Cardiac muscle cell (in vitro differentiated cells and primary cell): ENCODE data around the gene PSD2. TPM values are rescaled to one million over a fixed set of nuclear protein-coding genes. Genes with fewer than 3 reads are reported as not detected.

Source experiments
- DNase-seq, 2 donors: peaks; one replicate each; pipeline versions ENCODE4 v3.0.0 to v3.0.0-alpha.2; 2010 to 2017; ENCODE audit warnings: low read depth in 1 of 2, low spot score in 1 of 2
- H3K27ac ChIP-seq: fragments of 200-600 bp; sonication (generic); 2 replicates; pipeline ENCODE4 v1.5.1; 2016
- H3K27me3 ChIP-seq: fragments of 200-600 bp; sonication (generic); 2 replicates; pipeline ENCODE4 v1.6.0; 2016; ENCODE audit warnings: control low read depth
- H3K36me3 ChIP-seq: fragments of 200-600 bp; sonication (generic); 2 replicates; pipeline ENCODE4 v1.5.1; 2016; ENCODE audit warnings: control low read depth
- H3K4me1 ChIP-seq: fragments of 200-600 bp; sonication (generic); 2 replicates; pipeline ENCODE4 v1.8.1; 2017; ENCODE audit warnings: low read depth, mild to moderate bottlenecking, mixed run types
- H3K4me3 ChIP-seq: fragments of 200-600 bp; sonication (generic); 2 replicates; pipeline ENCODE4 v1.5.1; 2016; ENCODE audit warnings: mild to moderate bottlenecking
- H3K9me3 ChIP-seq: fragments of 200-600 bp; sonication (generic); 2 replicates; pipeline ENCODE4 v1.5.1; 2017; ENCODE audit warnings: low read depth, mild to moderate bottlenecking, control low read depth
- CTCF ChIP-seq: IDR thresholded peaks from 2 replicates; pipeline ENCODE4 v1.5.1; 2012; ENCODE audit warnings: low read depth, mild to moderate bottlenecking, low read length
- polyA plus RNA-seq: library from polyadenylated mRNA; unstranded; fragments of >200 nt; fragmentation: Nextera tagmentation; extraction: Ambion mirVana; gene quantifications from 2 replicates; pipeline ENCODE4 v1.2.1, GENCODE V29; 2016
- total RNA-seq: library from RNA; depleted of rRNA; stranded (reverse); fragments of >200 nt; gene quantifications from 2 replicates; pipeline ENCODE4 v1.2.3, GENCODE V29; 2016

Gene PSD2
- total and polyA plus RNA-seq, 2 experiments from 2014 or later = 0.04 to 0.48 TPM

DNA sequence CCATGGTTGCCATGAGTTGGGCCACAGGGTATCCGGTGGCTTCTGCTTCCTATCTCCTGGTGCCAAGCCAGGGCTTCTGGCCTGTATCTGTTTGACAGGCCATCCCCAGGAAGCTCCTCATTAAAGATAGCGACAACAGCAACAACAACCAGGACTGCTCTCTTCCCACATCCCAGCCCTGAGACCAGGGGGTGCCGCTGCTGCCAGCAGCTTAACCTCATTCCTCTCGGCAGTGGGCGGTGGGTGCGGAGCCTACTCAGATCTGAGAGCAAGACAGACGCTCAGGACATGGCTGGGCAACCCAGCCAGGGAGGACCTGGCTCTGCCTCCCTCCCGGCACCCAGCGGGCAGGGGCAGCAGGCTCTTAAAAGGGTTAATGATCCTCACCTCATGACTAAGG is 98.3 kb downstream of the PSD2 start:
- Histone ChIP-seq H3K27ac (no peak overlapping the region), H3K27me3 (no peaks in the 10 kb centered on the region), H3K36me3 (no peaks in the 10 kb centered on the region), H3K4me1 (peaks cover 5% of the 10 kb centered on the region), H3K9me3 (no peaks in the 10 kb centered on the region), H3K4me3 (no peak overlapping the region)
- no peak for TF ChIP-seq CTCF
- DNase-seq = no peak

Other genes starting within 250 kb of the PSD2 start
- 225 and 338 TPM in 2 replicates for gene UBE2D2, start 234.5 kb upstream of the PSD2 start, total RNA-seq
- gene UBE2D2, start 234.5 kb upstream of the PSD2 start, polyA plus RNA-seq = 236 and 291 TPM in 2 replicates
- 91.9 and 122 TPM in 2 replicates for gene CXXC5, start 147.5 kb upstream of the PSD2 start, total RNA-seq
- 70.4 and 79.4 TPM in 2 replicates for gene CXXC5, start 147.5 kb upstream of the PSD2 start, polyA plus RNA-seq
- 16.5 and 20.7 TPM in 2 replicates for gene NRG2, start 247.5 kb downstream of the PSD2 start, total RNA-seq
- gene NRG2, start 247.5 kb downstream of the PSD2 start, polyA plus RNA-seq = 13.5 and 14.5 TPM in 2 replicates